OCI-LY1 (cell line): ENCODE measurements around the gene KRT80.

Source experiments
- EZH2 ChIP-seq: fragments of 200-600 bp; sonication (generic), shearing (Covaris generic); IDR thresholded peaks from 2 replicates; pipeline ENCODE4 v1.8.0; 2017; ENCODE audit warnings: borderline replicate concordance, mixed run types, mild to moderate bottlenecking, antibody characterized with exemption, low read length, moderate library complexity, mixed read lengths
- TF ChIP-seq, protein P1 (sequence below): fragments of 200-600 bp; sonication (generic), shearing (Covaris generic); IDR thresholded peaks from 2 replicates; pipeline ENCODE4 v1.5.1; 2017; ENCODE audit warnings: mild to moderate bottlenecking, antibody characterized with exemption, low read length, moderate library complexity, mixed read lengths

DNA sequence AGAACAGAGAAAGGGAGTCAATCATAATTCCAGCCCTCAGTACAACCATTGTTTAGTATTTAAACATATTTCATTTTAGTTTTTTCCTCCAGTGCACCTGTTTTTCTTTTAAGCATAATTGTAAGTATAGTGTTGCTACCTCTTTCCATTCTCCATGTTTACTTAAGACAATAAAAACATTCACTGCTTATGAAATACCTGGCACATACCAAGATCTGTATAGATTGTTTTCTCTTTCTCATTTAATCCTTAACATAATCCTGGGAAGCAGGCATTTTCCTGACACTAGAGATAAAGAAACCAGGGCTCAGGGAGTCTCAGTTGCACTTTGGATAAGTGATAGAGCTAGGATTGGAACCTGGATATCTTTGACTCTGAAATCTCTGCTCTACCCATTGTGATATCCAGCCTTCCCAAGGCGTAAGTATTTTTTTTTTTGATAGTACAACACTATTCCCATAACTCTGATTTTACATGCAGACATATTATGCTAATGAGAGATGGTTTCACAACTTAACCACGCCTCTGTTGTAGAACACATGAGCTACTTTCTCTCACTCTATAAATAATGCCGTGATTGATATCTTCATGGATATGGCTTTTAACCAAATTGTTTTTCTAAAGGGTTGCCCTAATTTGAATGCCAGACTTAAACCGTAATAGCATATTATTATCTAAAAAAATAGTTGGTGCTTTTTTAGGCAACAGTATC, 29.4 kb upstream of the KRT80 start:
- TF ChIP-seq, protein P1, sequence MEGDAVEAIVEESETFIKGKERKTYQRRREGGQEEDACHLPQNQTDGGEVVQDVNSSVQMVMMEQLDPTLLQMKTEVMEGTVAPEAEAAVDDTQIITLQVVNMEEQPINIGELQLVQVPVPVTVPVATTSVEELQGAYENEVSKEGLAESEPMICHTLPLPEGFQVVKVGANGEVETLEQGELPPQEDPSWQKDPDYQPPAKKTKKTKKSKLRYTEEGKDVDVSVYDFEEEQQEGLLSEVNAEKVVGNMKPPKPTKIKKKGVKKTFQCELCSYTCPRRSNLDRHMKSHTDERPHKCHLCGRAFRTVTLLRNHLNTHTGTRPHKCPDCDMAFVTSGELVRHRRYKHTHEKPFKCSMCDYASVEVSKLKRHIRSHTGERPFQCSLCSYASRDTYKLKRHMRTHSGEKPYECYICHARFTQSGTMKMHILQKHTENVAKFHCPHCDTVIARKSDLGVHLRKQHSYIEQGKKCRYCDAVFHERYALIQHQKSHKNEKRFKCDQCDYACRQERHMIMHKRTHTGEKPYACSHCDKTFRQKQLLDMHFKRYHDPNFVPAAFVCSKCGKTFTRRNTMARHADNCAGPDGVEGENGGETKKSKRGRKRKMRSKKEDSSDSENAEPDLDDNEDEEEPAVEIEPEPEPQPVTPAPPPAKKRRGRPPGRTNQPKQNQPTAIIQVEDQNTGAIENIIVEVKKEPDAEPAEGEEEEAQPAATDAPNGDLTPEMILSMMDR, result no peak
- TF ChIP-seq EZH2, result no peak
